ENCODE measurements around the gene PDE5A.
"Not testable (repeated sequence)": the region's sequence is repeated elsewhere in the genome, so short reads cannot be mapped to it uniquely, and the experiment has no call there.

The PDE5A gene

DNA sequence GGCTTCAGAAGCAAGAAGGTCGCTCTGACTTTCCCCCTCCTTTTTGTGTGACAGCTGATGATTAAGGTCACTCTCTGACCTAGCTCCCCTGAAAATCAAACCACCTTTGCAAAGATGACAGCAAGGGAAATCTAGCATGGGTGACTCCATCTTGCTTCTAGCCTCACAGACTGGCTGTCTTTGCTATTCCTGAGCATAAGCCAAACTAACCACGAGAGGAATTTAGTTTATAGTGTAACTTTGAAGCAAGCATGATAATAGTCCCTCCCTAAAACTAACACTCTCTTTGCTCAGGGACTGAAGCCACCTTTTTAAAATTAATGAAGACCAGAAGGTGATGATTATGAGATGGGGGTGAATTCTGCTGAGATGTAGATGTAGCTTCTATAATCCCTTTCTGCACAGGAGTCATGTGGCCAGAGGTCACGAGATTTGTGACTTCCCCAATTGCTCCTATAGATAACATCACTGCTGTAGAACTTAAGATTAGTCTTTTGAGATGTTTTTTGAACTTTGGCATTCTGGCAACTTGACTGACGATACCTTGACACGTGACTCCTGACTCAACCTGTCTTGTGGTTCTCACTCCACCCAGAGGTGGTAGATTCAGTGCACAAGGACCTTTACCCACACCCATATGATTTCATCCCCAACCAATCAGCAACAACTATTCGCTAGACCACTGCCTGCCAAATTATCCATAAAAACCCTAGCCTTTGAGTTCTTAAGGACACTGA is 14.9 kb upstream of the PDE5A start:
- DNase-seq, result no peak

DNA sequence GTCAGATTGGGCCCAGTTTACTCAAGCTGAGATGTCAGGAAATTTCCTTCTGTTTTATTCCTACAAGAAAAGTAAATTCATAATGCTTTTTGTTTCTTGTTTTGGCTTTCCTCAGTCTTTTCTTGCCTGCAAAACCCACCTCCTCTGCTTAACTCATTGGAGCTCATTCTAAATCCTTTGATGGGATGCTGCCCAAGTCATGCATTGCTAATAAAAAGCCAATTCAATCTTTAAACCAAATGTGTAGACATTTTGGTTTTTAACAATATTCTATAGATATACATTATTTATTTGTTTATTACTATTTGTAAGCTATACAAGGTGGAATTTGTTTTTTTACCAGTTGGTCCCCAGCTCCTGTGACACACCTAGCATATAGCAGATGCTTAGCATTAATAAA is 13.2 kb upstream of the PDE5A start:
- DNase-seq, result no peak

DNA sequence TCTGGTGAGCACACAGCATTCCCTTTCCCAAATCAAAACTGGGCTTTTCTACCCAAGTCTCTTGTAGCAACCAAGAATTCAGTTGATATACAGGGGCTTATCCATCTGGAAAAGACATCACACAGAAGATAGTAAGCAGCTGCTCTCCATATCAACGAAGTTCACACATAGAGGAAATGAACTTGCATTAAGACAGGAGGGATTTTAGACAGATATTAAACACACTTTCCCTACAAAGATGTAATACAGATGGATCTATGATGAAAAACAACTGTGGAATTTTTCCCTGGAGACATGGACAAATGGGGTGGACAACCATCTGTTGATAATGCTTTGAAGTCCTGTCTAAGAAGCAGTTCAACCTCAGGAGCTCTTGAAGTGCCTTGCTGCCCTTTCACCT is 9.8 kb upstream of the PDE5A start:
- DNase-seq, result no peak

- not testable (repeated sequence) for DNase-seq
These were observed 8.2 kb upstream of the PDE5A start for GRCh38 chr4:119636851-119637250.

DNA sequence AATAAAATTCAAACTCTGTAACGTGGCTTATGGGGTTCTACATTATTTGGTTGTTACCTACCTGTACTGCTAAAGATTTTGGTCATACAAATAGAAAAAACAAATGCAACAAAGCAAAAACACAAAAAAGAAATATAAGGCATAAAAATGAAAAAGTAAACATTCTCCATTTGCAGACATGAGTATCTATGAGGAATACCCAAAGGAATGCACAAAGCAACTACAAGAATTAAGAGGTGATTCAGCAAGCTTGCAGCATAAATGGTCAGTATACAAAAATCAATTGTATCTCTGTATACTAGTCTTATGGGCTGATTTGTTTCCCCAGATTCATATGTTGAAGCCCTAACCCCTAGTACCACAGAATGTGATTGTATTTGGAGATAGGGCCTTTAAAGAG is 3.6 kb upstream of the PDE5A start:
- no peak for DNase-seq

DNA sequence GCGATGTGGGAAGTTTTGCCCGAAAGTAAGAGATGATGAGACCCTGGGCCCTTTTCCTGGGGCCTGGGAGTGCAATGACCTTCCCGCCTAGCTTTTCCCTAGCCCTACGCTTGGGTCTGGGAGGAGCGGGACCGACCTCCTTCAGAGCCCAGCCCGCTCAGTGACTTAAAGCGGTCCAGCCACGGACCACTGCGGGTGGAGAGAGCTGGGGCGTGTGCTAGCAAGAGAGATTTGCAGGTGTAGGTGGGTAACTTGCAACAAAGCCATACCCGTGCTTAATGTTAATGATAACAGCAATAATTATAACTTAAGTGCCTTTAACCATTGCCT is 503 bp upstream of the PDE5A start:
- no peak for DNase-seq

DNA sequence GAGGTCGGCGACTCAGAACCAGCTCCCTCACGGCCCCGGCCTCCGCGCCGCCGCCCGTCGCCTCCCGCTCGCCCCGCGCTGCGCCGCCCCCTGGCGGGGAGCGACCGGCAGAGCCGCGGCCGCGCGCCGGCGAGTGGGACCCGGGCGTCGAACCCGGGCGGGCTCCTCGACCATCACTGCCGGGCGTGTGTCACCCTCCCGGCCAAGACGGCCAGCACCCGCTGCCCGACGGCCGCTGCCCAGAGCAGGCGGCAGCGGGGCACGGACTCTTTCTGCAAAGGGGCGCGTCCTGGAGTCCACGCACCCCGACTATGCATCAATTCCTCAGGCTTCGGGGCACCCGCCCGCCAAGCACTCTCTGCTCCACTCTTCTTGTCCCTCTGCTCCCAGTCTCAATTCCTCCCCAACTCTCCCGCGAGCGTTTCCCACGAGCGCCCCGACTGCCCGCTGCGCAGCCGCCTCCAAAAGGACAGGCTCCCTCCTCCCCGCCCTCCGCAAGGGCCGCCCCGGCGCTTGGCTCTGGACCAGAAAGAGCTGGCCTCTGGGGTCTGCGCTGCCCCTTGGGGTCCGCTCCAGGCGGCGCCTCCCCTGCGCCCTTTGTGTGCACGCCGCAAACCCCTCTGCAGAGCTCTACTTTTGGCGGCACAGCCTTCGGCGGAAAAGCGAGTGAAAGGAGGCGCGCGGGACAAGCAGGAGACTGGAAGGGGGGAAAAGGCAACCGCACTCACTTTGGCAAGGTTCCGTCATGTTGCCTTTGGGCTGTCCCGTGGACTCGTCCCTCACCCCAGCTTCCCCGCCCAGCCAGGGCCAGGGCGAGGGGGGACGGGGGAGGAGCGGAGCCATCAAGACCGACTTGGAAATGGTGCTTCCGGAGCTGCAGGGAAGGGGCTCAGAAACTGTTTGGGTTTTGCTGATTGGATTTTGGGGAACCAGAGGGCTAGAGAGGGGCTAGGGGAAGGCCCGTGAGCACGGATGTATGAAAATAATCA is 1.0 kb downstream of the PDE5A start:
- DNase-seq, result no peak

GRCh38 chr4:119626943-119627266 is 1.7 kb downstream of the PDE5A start:
- no peak for DNase-seq

DNA sequence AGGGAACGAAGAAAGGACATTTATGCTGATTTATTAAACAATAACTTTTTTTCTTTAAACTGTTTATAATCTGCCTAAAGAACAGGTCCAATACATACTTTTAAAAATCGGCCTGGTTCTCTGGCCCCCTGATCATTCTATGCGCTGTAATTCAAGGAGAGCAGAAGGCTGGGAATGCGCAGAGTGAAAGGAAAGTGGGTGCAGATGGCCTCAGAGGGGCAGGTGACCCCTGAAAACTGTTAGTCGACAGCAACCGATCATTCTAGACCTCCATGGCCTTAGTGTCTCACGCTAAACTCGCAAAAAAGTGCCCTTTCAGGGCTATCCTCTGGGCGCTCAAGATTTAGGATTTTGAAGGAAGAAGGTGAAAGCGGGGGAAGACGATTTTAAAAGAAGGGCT is 2.2 kb downstream of the PDE5A start:
- DNase-seq, result no peak

DNA sequence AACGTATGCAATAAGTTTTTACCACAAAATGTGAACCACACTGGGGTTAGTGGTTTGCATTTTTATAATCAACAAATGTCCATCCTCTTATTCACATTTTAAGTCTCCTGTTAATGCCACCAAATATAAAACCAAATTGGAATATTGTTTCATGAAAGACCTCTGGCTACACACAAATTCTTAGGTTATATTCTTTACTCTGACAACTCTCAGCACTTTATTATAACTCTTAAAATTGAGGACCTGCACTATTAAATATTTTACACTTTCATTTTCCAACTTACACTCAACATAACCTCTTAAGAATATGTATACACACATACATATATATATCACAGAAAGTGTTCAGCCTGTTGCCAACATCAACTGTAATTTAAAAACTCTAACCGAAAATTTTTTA is 2.8 kb downstream of the PDE5A start:
- no peak for DNase-seq

DNA sequence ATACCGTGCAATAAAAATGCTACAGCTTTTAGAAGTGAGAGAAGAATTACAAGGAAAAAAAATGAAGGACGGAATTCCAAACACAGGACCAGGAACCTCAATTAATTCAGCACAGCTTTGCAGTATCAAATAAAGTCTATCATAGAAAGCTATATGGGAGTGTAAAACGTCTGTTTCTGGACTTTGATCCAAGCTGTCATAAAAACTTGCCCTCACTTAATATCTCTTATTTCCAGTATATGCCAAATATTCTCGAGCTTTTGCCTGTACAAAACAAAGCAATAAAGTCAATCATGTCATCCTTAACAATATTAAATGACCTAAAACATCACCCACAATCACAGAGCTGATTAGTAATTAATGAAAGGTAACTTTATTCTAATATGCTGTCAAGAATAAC is 4.2 kb downstream of the PDE5A start:
- DNase-seq, result no peak

- DNase-seq, result no peak
These were observed 5.6 kb downstream of the PDE5A start for GRCh38 chr4:119623025-119623424.

DNA sequence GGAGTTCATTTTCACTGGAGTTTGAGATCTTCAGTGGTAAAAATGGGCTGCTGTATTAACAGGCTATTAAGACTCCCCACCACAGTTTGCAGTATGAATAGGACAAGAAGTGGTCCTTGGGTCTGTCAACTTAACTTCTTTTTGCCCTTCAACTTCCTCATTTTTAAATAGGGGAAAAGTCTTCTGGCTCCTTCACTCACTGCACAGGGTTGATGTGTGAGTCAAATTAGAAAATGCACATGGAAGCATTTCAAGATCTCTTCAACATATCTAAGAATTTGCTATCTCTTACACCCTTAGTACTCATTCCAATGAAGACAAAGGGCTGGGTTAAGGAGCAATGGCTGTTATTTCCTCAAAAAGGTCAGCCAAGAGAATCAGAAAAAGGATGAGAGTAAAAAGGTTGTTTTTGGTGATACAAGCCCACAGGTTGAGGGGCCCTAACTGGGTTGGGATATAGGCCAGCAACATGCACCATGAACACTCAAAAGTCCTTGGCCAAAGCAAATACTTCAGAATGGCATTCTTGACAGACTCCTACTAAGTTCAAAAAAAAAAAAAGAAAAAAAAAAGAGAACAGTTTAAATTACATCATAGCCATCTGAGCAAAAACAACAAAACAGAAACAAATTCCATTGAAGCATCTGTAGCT is 13.4 kb downstream of the PDE5A start:
- peak; percentile 51 for DNase-seq

DNA sequence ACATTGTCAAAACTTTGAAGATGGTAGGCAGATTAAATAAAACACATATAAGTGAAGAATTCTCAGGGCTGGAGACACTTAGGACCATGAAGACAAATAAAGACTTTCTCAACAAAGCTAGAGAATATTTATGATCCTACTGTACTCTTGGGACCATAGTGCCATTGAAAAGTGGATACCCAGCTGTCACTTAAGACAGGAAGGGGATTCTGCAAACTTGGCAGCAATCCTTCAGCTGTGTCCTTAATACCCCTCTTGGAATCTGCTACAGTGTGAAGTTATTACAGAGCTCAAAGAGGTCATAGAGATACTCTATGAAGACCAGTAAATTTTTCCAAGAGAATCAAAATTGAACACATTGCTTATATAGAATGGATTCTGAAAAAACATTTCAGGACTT is 24.3 kb downstream of the PDE5A start:
- DNase-seq, result no peak

- DNase-seq, result no peak
These were observed 26.2 kb downstream of the PDE5A start for GRCh38 chr4:119602366-119602765.

DNA sequence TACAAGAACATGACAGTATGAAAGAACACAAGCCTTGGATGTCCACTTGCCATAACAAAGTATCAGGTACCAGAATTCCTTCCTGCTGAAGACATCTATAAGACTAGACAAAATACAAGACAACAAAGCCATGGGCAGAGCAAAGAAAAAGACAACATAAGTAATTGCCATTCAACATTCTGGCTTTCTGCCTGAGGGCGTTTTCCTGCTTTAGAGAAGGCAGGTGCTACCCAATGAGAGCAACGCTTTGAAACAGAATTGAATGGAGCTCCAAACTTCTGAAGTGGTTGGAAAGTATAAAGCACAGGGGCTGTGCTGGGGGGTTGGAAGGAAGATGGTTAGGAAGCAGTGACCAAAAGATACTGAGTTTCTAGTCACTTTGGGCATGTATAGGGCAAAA is 30.1 kb downstream of the PDE5A start:
- DNase-seq, result no peak

DNA sequence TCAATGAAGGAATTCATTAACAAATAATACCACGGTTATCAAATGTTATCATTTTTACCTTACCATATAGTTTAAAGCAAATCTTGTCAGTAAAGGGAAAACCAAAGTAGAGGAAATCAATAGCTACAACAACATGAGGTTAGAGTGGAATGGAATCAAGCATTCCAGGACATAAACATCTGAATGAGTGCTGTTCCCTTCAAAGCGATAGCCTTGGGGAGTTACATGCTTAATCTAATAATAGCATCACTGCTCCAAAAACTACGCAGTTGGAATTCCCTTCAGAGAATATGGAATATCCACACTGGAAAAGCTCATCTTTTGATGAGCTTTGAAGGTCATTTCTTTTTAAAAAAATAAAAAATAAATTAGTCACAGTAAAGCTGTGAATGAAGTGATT is 31.2 kb downstream of the PDE5A start:
- DNase-seq, result no peak

- no peak for DNase-seq
These were observed 34.9 kb downstream of the PDE5A start for GRCh38 chr4:119593698-119594097.

DNA sequence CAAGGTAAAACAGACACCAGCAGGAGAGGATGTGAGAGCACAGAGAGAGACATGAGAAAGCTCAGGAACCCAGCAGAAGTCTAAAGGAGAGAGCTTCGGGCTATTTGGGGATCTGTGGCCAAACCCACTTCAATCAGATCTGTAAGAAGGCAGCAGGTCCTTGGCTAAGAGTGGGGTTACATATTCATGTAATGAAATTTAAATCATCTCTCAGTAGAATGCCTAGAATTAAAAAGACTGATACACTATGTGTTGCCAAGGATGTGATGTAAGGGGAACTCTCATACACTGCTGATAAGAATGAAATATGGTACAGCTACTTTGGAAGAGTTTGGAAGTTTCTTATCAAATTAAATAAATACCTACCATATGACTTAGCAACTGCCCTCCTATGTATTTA is 35.8 kb downstream of the PDE5A start:
- no peak for DNase-seq

DNA sequence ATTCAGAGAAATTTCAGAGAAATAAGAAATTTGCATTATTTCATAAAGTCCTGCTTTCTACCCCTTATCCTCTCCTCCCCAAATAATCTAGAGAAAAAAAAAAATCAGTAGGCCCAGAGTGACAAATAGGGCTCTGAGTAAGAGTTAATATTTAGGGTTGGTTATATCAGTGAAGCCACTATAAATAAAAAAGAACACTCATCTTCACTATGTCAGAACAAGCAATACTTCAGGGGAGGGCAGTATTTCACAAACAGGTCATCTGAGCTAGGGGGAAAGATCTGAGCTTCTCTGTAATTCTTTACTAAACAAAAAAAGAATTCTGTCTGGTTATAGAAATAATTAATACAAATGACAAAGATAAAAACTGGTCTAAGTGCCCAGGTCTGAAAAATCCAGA is 39.4 kb downstream of the PDE5A start:
- DNase-seq, result no peak

- peak; percentile 36 for DNase-seq
These were observed 40.8 kb downstream of the PDE5A start for GRCh38 chr4:119587796-119588195.

DNA sequence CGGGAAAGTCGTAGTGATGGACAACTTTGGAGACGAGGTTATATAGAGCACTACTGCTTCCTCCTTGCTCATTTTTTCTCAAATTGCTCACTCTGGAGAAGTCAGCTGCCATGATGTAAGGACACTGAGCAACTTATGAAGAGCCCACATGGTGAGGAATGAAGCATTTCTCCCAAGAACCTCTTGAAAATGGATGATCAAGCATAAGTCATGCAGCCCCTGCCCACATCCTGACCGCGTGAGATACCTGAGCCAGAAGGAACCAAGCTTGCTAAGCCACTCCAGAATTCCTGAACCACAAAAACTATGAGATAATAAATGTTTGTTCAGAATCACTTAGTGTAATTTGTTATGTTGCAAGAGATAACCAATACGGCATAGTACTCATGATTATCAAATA is 42.8 kb downstream of the PDE5A start:
- peak; percentile 3 for DNase-seq

- no peak for DNase-seq
These were observed 47.3 kb downstream of the PDE5A start for GRCh38 chr4:119581190-119581873.
